ENCODE results near the gene ATAD2B.

GRCh38 chr2:23900541-23901322 is 26.2 kb downstream of the ATAD2B start:
- no peak for TF ChIP-seq CTCF (IDR thresholded peaks at IDR 0.05 in 4 of 5, conservative IDR thresholded peaks at IDR 0.05 in 1 of 5)
- no peak for TF ChIP-seq POLR2A (IDR thresholded peaks at IDR 0.05)

Measured in gastrocnemius medialis (tissue), 4 donors.